K562 (cell line): Measurements from ENCODE around the gene ATXN1. TPM values are rescaled to one million over a fixed set of nuclear protein-coding genes. Genes with fewer than 3 reads are reported as not detected.
A peak's percentile ranks its signal among the peaks of the same experiment; 100 is the strongest.

Experiments
- AFF1 ChIP-seq, 2 experiments: fragments of 450-650 bp; IDR thresholded peaks; 2 replicates each; pipeline ENCODE4 v1.6.1; 2018; ENCODE audit warnings: mild to moderate bottlenecking in 2 of 2, low read depth in 1 of 2; ENCODE audit not compliant: partially characterized antibody in 2 of 2
- BRD9 ChIP-seq: fragments of 450-650 bp; IDR thresholded peaks from 2 replicates; pipeline ENCODE4 v1.6.1; 2018; ENCODE audit warnings: low read depth; ENCODE audit not compliant: partially characterized antibody
- CREB1 ChIP-seq, 2 experiments: sonication (generic) in 1 of 2; formaldehyde crosslinking in 1 of 2; IDR thresholded peaks; 2 replicates each; pipeline versions ENCODE4 v1.6.1 to v1.8.0; 2012 to 2022; ENCODE audit warnings: inconsistent platforms in 1 of 2, mild to moderate bottlenecking in 1 of 2, missing genetic modification reagents in 1 of 2, moderate library complexity in 1 of 2
- DMBX1 ChIP-seq: fragments of 250-450 bp; sonication (Bioruptor Pico); IDR thresholded peaks from 2 replicates; pipeline ENCODE4 v1.8.0; 2022; ENCODE audit warnings: inconsistent platforms, mild to moderate bottlenecking, moderate library complexity, borderline replicate concordance
- EGR1 ChIP-seq: fragments of 450-650 bp; conservative IDR thresholded peaks from 2 replicates; pipeline ENCODE4 v1.6.1; 2017; ENCODE audit warnings: mild to moderate bottlenecking
- HLTF ChIP-seq: fragments of 450-650 bp; IDR thresholded peaks from 2 replicates; pipeline ENCODE4 v1.6.1; 2016
- NFXL1 ChIP-seq: fragments of 450-650 bp; formaldehyde crosslinking; IDR thresholded peaks from 2 replicates; pipeline ENCODE4 v1.4.0; 2021; ENCODE audit warnings: mild to moderate bottlenecking
- RAD21 ChIP-seq, 2 experiments: fragments of 250-450 bp in 1 of 2; fragments of 450-650 bp in 1 of 2; sonication (Bioruptor Pico) in 1 of 2; formaldehyde crosslinking in 1 of 2; IDR thresholded peaks in 1 of 2; conservative IDR thresholded peaks in 1 of 2; 2 replicates each; pipeline versions ENCODE4 v1.4.0 to v1.8.0; 2020 to 2022; ENCODE audit warnings: mild to moderate bottlenecking in 2 of 2, moderate library complexity in 1 of 2
- ZKSCAN8 ChIP-seq: fragments of 200-800 bp; sonication (Bioruptor generic); IDR thresholded peaks from 2 replicates; pipeline ENCODE4 v1.6.1; 2016; ENCODE audit warnings: missing genetic modification characterization, missing compliant biosample characterization
- ZNF134 ChIP-seq: fragments of 250-450 bp; sonication (Bioruptor Pico); conservative IDR thresholded peaks from 2 replicates; pipeline ENCODE4 v1.4.0; 2020
- ZNF253 ChIP-seq: fragments of 250-450 bp; sonication (Bioruptor Pico); conservative IDR thresholded peaks from 2 replicates; pipeline ENCODE4 v1.6.1; 2021; ENCODE audit warnings: mild to moderate bottlenecking
- ZNF3 ChIP-seq: fragments of 250-450 bp; sonication (Bioruptor Pico); IDR thresholded peaks from 2 replicates; pipeline ENCODE4 v1.5.0; 2021; ENCODE audit warnings: mild to moderate bottlenecking, moderate library complexity
- ZNF436 ChIP-seq: fragments of 250-450, 450-650 bp; sonication (Bioruptor Pico); formaldehyde crosslinking; IDR thresholded peaks from 2 replicates; pipeline ENCODE4 v1.7.0; 2020; ENCODE audit warnings: mild to moderate bottlenecking
- ZNF586 ChIP-seq: fragments of 450-650 bp; formaldehyde crosslinking; conservative IDR thresholded peaks from 2 replicates; pipeline ENCODE4 v1.4.0; 2020; ENCODE audit warnings: mild to moderate bottlenecking, moderate library complexity
- polyA plus RNA-seq, 8 experiments: library from polyadenylated mRNA; depleted of rRNA in 4 of 8; stranded (reverse) in 5 of 8; unstranded in 3 of 8; fragments of >200 nt; fragmentation: Nextera tagmentation in 2 of 8; fragmentation: Illumina TruSeq in 1 of 8; extraction: Ambion mirVana in 2 of 8; extraction: Trizol in 1 of 8; gene quantifications; 2 replicates each; pipeline versions ENCODE4 v1.2.1 to v1.2.3, GENCODE V29; 2011 to 2014; ENCODE audit warnings: inconsistent platforms in 1 of 8, missing spikeins in 1 of 8
- total RNA-seq, 7 experiments: library from RNA; depleted of rRNA in 6 of 7; stranded (reverse); fragments of >200 nt in 6 of 7; fragmentation: Illumina TruSeq in 2 of 7; extraction: Trizol in 2 of 7; gene quantifications; 2 replicates each; pipeline versions ENCODE4 v1.2.1 to v1.2.3, GENCODE V29; 2011 to 2021; ENCODE audit warnings: low replicate concordance in 1 of 7
- TF ChIP-seq, protein P1 (sequence below): sonication (generic); formaldehyde crosslinking; IDR thresholded peaks from 2 replicates; pipeline ENCODE4 v1.8.0; 2022; ENCODE audit warnings: mild to moderate bottlenecking, missing genetic modification reagents
- TF ChIP-seq, protein P2 (sequence below): fragments of 250-450 bp; sonication (Bioruptor Pico); IDR thresholded peaks from 2 replicates; pipeline ENCODE4 v1.8.0; 2021; ENCODE audit warnings: moderate library complexity, mild to moderate bottlenecking, inconsistent platforms
- TF ChIP-seq, protein P3 (sequence below): fragments of 450-650 bp; formaldehyde crosslinking; IDR thresholded peaks from 2 replicates; pipeline ENCODE4 v1.4.0; 2022; ENCODE audit warnings: mild to moderate bottlenecking, moderate library complexity

ATXN1 gene
- total and polyA plus RNA-seq, 9 of the 15 experiments (the other 6 are each of a cell fraction or from before 2014, with no cell fraction given) = under 0.01 to 1.2 (median 0.58) TPM

- TF ChIP-seq, protein P1, sequence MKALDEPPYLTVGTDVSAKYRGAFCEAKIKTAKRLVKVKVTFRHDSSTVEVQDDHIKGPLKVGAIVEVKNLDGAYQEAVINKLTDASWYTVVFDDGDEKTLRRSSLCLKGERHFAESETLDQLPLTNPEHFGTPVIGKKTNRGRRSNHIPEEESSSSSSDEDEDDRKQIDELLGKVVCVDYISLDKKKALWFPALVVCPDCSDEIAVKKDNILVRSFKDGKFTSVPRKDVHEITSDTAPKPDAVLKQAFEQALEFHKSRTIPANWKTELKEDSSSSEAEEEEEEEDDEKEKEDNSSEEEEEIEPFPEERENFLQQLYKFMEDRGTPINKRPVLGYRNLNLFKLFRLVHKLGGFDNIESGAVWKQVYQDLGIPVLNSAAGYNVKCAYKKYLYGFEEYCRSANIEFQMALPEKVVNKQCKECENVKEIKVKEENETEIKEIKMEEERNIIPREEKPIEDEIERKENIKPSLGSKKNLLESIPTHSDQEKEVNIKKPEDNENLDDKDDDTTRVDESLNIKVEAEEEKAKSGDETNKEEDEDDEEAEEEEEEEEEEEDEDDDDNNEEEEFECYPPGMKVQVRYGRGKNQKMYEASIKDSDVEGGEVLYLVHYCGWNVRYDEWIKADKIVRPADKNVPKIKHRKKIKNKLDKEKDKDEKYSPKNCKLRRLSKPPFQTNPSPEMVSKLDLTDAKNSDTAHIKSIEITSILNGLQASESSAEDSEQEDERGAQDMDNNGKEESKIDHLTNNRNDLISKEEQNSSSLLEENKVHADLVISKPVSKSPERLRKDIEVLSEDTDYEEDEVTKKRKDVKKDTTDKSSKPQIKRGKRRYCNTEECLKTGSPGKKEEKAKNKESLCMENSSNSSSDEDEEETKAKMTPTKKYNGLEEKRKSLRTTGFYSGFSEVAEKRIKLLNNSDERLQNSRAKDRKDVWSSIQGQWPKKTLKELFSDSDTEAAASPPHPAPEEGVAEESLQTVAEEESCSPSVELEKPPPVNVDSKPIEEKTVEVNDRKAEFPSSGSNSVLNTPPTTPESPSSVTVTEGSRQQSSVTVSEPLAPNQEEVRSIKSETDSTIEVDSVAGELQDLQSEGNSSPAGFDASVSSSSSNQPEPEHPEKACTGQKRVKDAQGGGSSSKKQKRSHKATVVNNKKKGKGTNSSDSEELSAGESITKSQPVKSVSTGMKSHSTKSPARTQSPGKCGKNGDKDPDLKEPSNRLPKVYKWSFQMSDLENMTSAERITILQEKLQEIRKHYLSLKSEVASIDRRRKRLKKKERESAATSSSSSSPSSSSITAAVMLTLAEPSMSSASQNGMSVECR (CRISPR knock-in tag) = peak; percentile 26; the same call in 1 of the 2 replicates
- TF ChIP-seq ZNF586 (no peak), ZNF3 (no peak), ZNF436 (CRISPR knock-in tag) (no peak), DMBX1 (CRISPR knock-in tag) (0 out of 2 replicates have a peak, but pooled peaks have one; percentile 22), CREB1 (IDR thresholded peaks at IDR 0.05) (no peak), CREB1 (CRISPR knock-in tag; IDR thresholded peaks at IDR 0.05) (peak; percentile 49; the same call in 1 of the 2 replicates), NFXL1 (no peak), ZNF253 (no peak), EGR1 (peak; percentile 87), ZKSCAN8 (CRISPR knock-in tag) (no peak), ZNF134 (CRISPR knock-in tag) (no peak), BRD9 (no peak), HLTF (no peak), RAD21 (CRISPR knock-in tag; conservative IDR thresholded peaks at IDR 0.05 in 1 of 2, IDR thresholded peaks at IDR 0.05 in 1 of 2) (peak; percentile 87 to 97), AFF1 (IDR thresholded peaks at IDR 0.05; ENCODE audit: low read depth in 1 of 2, partially characterized antibody in 2 of 2) (no peak)
- TF ChIP-seq, protein P2, sequence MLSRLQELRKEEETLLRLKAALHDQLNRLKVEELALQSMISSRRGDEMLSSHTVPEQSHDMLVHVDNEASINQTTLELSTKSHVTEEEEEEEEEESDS = no peak
- TF ChIP-seq, protein P3, sequence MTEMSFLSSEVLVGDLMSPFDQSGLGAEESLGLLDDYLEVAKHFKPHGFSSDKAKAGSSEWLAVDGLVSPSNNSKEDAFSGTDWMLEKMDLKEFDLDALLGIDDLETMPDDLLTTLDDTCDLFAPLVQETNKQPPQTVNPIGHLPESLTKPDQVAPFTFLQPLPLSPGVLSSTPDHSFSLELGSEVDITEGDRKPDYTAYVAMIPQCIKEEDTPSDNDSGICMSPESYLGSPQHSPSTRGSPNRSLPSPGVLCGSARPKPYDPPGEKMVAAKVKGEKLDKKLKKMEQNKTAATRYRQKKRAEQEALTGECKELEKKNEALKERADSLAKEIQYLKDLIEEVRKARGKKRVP = no peak
Measured at GRCh38 chr6:16277101-16277981, 483.9 kb downstream of the ATXN1 start (continued).
